SHP77 treated with DMSO at 0.1 percent for 48 hours (cell line): ENCODE data around the gene PCP4L1.
"Not testable (repeated sequence)": the region's sequence is repeated elsewhere in the genome, so short reads cannot be mapped to it uniquely, and the experiment has no call there.

Source experiments
- DNase-seq: peaks from one replicate; lab custom pipeline; 2025; lab: John Stamatoyannopoulos, UW

Gene PCP4L1

GRCh38 chr1:161314201-161314981 is 55.8 kb downstream of the PCP4L1 start, which contains the start of gene SDHC:
Gene SDHC, plus strand, starts transcription at chr1:161314381. Its CDS starts 25 bp downstream, at chr1:161314406.
- DNase-seq = peak; percentile 81

DNA sequence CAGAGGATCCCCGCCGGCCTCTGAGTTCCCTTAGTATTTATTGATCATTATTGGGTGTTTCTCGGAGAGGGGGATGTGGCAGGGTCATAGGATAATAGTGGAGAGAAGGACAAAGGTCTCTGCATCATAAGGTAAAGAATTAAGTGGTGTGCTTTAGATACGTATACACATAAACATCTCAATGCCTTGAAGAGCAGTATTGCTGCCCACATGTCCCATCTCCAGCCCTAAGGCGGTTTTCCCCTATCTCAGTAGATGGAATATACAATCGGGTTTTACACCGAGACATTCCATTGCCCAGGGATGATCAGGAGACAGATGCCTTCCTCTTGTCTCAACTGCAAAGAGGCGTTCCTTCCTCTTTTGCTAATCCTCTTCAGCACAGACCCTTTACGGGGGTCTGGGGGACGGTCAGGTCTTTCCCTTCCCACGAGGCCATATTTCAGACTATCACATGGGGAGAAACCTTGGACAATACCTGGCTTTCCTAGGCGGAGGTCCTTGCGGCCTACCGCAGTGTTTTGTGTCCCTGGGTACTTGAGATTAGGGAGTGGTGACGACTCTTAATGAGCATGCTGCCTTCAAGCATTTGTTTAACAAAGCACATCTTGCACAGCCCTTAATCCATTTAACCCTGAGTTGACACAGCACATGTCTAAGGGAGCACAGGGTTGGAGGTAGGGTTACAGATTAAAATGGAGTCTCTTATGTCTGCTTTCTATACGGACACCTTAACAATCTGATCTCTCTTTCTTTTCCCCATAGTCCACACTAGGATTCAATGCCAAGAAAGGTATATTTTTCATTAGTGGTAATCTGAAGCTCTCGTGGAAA is 57.5 kb downstream of the PCP4L1 start:
- not testable (repeated sequence) for DNase-seq

- DNase-seq = no peak
Measured at GRCh38 chr1:161324020-161324419, 65.5 kb downstream of the PCP4L1 start.

GRCh38 chr1:161330346-161330745 is 71.8 kb downstream of the PCP4L1 start:
- no peak for DNase-seq

DNA sequence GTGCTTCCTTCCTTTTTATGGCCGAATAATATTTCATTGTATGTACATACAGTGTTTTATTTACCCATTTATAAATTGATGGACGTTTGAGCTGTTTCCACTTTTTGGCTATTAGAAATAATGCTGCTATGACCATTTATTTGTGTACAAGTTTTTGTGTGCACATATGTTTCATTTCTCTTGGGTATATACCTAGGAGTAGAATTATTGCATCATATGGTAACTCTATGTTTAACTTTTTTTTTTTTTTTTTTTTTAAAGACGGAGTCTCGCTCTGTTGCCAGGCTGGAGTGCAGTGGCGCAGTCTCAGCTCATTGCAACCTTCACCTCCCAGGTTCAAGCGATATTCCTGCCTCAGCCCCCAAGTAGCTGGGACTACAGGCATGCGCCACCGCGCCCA is 74.6 kb downstream of the PCP4L1 start:
- no peak for DNase-seq
